Measurements from ENCODE around the gene HRH4. TPM values are rescaled to one million over a fixed set of nuclear protein-coding genes. Genes with fewer than 3 reads are reported as not detected.

HRH4 gene
- total and polyA plus RNA-seq, 7 experiments from 2014 or later, result 0.19 to 3.7 (median 0.47) TPM; not detected in 3

DNA sequence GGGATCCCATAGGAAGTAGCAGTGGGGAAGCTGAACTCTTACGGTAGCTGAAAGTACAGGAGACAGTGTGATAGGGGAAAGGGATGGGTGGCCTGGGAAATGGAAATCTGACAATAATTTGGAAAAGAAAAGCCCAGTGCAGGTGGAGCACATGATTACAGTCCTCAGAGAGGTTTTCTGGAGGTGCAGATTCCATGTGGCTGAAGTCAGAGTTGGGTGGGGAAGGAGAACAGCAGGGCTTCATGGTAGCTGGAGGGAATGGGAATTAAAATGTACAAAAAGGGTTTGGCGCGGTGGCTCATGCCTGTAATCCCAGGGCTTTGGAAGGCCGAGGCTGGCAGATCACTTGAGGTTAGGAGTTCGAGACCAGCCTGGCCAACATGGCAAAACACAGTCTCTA is 12.2 kb downstream of the HRH4 start:
- DNase-seq (no peak), ATAC-seq (no peak)
- no peak overlapping the region for H3K4me3 ChIP-seq (ENCODE audit: low read length)
- no peaks in the 10 kb centered on the region for H3K9me3 ChIP-seq (ENCODE audit: control insufficient read depth in 2 of 3, low read length in 3 of 3)
- H3K27ac ChIP-seq (ENCODE audit: low read depth, low read length), result no peak overlapping the region
- ChIA-PET POLR2A (no interaction called here), CTCF (interaction anchor here (0.8 kb wide), 1 partner anchor 14 kb away, joined by 4 read pairs; no protein-coding TSS in a partner anchor)
- Mint-ChIP-seq H3K27me3 (peaks cover 0 to 25% (median 5%) of the 10 kb centered on the region in 5 donors), H3K27ac (no peak overlapping the region), H3K36me3 (no peaks in the 10 kb centered on the region), H3K4me1 (peaks cover 0 to 17% (median 4%) of the 10 kb centered on the region in 7 donors), H3K4me3 (no peak overlapping the region), H3K9me3 (no peaks in the 10 kb centered on the region)
- H3K36me3 ChIP-seq (ENCODE audit: control insufficient read depth in 2 of 3, insufficient read depth in 3 of 3, low read length in 3 of 3), result no peaks in the 10 kb centered on the region
- intact Hi-C loops (cut with micrococcal nuclease), result no loop called here
- no peaks in the 10 kb centered on the region for H3K27me3 ChIP-seq (ENCODE audit: control insufficient read depth in 2 of 2, insufficient read depth in 2 of 2, low read length in 2 of 2)
- peaks cover 0 to 5% of the 10 kb centered on the region in 2 donors for H3K4me1 ChIP-seq (ENCODE audit: control insufficient read depth in 2 of 2, insufficient read depth in 2 of 2, low read length in 2 of 2)

- peaks cover 0 to 17% (median 4%) of the 10 kb centered on the region in 7 donors for H3K4me1 Mint-ChIP-seq
- H3K27ac Mint-ChIP-seq, result no peak overlapping the region
- no peaks in the 10 kb centered on the region for H3K36me3 Mint-ChIP-seq
- peaks cover 0 to 27% (median 6%) of the 10 kb centered on the region in 5 donors for H3K27me3 Mint-ChIP-seq
- H3K9me3 ChIP-seq (ENCODE audit: control insufficient read depth in 2 of 3, low read length in 3 of 3), result no peaks in the 10 kb centered on the region
- H3K9me3 Mint-ChIP-seq, result no peaks in the 10 kb centered on the region
- H3K27ac ChIP-seq (ENCODE audit: low read depth, low read length), result no peak overlapping the region
- CTCF ChIA-PET, result no interaction called here
- no peak overlapping the region for H3K4me3 ChIP-seq (ENCODE audit: low read length)
- H3K4me1 ChIP-seq (ENCODE audit: control insufficient read depth in 2 of 2, insufficient read depth in 2 of 2, low read length in 2 of 2), result peaks cover 0 to 5% of the 10 kb centered on the region in 2 donors
- DNase-seq (no peak), ATAC-seq (no peak)
- POLR2A ChIA-PET, result no interaction called here
- H3K4me3 Mint-ChIP-seq, result no peak overlapping the region
- no peaks in the 10 kb centered on the region for H3K36me3 ChIP-seq (ENCODE audit: control insufficient read depth in 2 of 3, insufficient read depth in 3 of 3, low read length in 3 of 3)
- intact Hi-C loops (cut with micrococcal nuclease), result no loop called here
- H3K27me3 ChIP-seq (ENCODE audit: control insufficient read depth in 2 of 2, insufficient read depth in 2 of 2, low read length in 2 of 2), result no peaks in the 10 kb centered on the region
Measured at GRCh38 chr18:24474406-24474805, 14.0 kb downstream of the HRH4 start.

- Histone ChIP-seq H3K36me3 (ENCODE audit: control insufficient read depth in 2 of 3, insufficient read depth in 3 of 3, low read length in 3 of 3) (no peaks in the 10 kb centered on the region), H3K9me3 (ENCODE audit: control insufficient read depth in 2 of 3, low read length in 3 of 3) (no peaks in the 10 kb centered on the region), H3K4me3 (ENCODE audit: low read length) (no peak overlapping the region), H3K4me1 (ENCODE audit: control insufficient read depth in 2 of 2, insufficient read depth in 2 of 2, low read length in 2 of 2) (peaks cover 0 to 5% of the 10 kb centered on the region in 2 donors), H3K27ac (ENCODE audit: low read depth, low read length) (no peak overlapping the region), H3K27me3 (ENCODE audit: control insufficient read depth in 2 of 2, insufficient read depth in 2 of 2, low read length in 2 of 2) (no peaks in the 10 kb centered on the region)
- Mint-ChIP-seq H3K27ac (peak overlapping the region in 1 of 9 donors; percentile 14), H3K36me3 (peaks cover 0 to 2% (median 0%) of the 10 kb centered on the region in 5 donors), H3K4me3 (no peak overlapping the region), H3K9me3 (peaks cover 0 to 4% (median 0%) of the 10 kb centered on the region in 11 donors), H3K27me3 (peaks cover 0 to 33% (median 6%) of the 10 kb centered on the region in 5 donors), H3K4me1 (peaks cover 0 to 17% (median 4%) of the 10 kb centered on the region in 7 donors)
- ATAC-seq (peak; percentile 27), DNase-seq (peak in 2 of 9 donors; percentile 1 to 4)
- intact Hi-C loops (cut with micrococcal nuclease), result no loop called here
- CTCF ChIA-PET, result no interaction called here
- POLR2A ChIA-PET, result no interaction called here
Measured at GRCh38 chr18:24475926-24476589, 15.6 kb downstream of the HRH4 start.

GRCh38 chr18:24479371-24479770 is 18.9 kb downstream of the HRH4 start:
- no peak overlapping the region for H3K27ac ChIP-seq (ENCODE audit: low read depth, low read length)
- no peaks in the 10 kb centered on the region for H3K27me3 ChIP-seq (ENCODE audit: control insufficient read depth in 2 of 2, insufficient read depth in 2 of 2, low read length in 2 of 2)
- no peaks in the 10 kb centered on the region for H3K9me3 ChIP-seq (ENCODE audit: control insufficient read depth in 2 of 3, low read length in 3 of 3)
- no peak overlapping the region for H3K27ac Mint-ChIP-seq
- peaks cover 3 to 29% (median 7%) of the 10 kb centered on the region in 5 donors for H3K27me3 Mint-ChIP-seq
- H3K9me3 Mint-ChIP-seq, result peaks cover 0 to 4% (median 0%) of the 10 kb centered on the region in 11 donors
- no peaks in the 10 kb centered on the region for H3K36me3 ChIP-seq (ENCODE audit: control insufficient read depth in 2 of 3, insufficient read depth in 3 of 3, low read length in 3 of 3)
- no peak for ATAC-seq
- no peak for DNase-seq
- POLR2A ChIA-PET, result no interaction called here
- H3K4me3 Mint-ChIP-seq, result no peak overlapping the region
- intact Hi-C loops (cut with micrococcal nuclease), result no loop called here
- peaks cover 0 to 11% (median 4%) of the 10 kb centered on the region in 7 donors for H3K4me1 Mint-ChIP-seq
- H3K4me3 ChIP-seq (ENCODE audit: low read length), result no peak overlapping the region
- CTCF ChIA-PET, result interaction anchor here (0.6 kb wide), 1 partner anchor 178 kb away, joined by 3 read pairs; no protein-coding TSS in a partner anchor
- H3K36me3 Mint-ChIP-seq, result peaks cover 0 to 4% (median 0%) of the 10 kb centered on the region in 5 donors
- peaks cover 0 to 5% of the 10 kb centered on the region in 2 donors for H3K4me1 ChIP-seq (ENCODE audit: control insufficient read depth in 2 of 2, insufficient read depth in 2 of 2, low read length in 2 of 2)

- no peak overlapping the region for H3K27ac Mint-ChIP-seq
Measured at GRCh38 chr18:24482821-24483220, 22.4 kb downstream of the HRH4 start.

DNA sequence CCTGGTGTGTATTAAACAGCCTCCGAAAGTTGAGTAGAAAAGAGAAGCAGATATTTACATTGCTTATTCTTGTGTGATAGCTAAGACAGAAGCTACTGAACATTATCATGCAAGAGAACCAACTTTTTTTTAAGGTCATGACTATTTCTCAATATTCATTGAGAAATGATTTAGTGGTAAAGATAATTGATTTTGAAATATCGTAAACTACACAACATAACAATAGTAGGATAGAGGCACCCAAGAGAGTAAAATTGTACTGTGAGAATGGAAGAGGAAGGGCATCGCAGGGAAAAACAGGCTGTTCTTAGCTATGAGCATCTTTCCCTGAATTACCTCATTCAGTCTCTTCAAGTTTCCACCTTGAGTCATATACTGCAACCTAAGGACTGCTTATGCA is 25.2 kb downstream of the HRH4 start:
- Histone ChIP-seq H3K4me1 (ENCODE audit: control insufficient read depth in 2 of 2, insufficient read depth in 2 of 2, low read length in 2 of 2) (peaks cover 0 to 7% of the 10 kb centered on the region in 2 donors), H3K27ac (ENCODE audit: low read depth, low read length) (no peak overlapping the region), H3K27me3 (ENCODE audit: control insufficient read depth in 2 of 2, insufficient read depth in 2 of 2, low read length in 2 of 2) (no peaks in the 10 kb centered on the region), H3K36me3 (ENCODE audit: control insufficient read depth in 2 of 3, insufficient read depth in 3 of 3, low read length in 3 of 3) (no peaks in the 10 kb centered on the region), H3K4me3 (ENCODE audit: low read length) (no peak overlapping the region), H3K9me3 (ENCODE audit: control insufficient read depth in 2 of 3, low read length in 3 of 3) (no peaks in the 10 kb centered on the region)
- Mint-ChIP-seq H3K27me3 (peaks cover 6 to 27% (median 17%) of the 10 kb centered on the region in 5 donors), H3K9me3 (peaks cover 0 to 1% (median 0%) of the 10 kb centered on the region in 11 donors), H3K36me3 (peaks cover 0 to 3% (median 0%) of the 10 kb centered on the region in 5 donors), H3K27ac (no peak overlapping the region), H3K4me3 (no peak overlapping the region), H3K4me1 (peaks cover 4 to 9% (median 4%) of the 10 kb centered on the region in 7 donors)
- ATAC-seq, result no peak
- DNase-seq, result no peak
- ChIA-PET CTCF (interaction anchor here (6.9 kb wide), 1 partner anchor 125 kb away, joined by 90 read pairs; no protein-coding TSS in a partner anchor), POLR2A (no interaction called here)
- intact Hi-C loops (cut with micrococcal nuclease), result loop anchor here (2.0 to 5.0 kb wide), 3 partner anchors 38 to 988 kb away; no protein-coding TSS in a partner anchor

More at GRCh38 chr18:24482821-24483220, 22.4 kb downstream of the HRH4 start:
- CTCF ChIA-PET, result no interaction called here
- Histone ChIP-seq H3K9me3 (ENCODE audit: control insufficient read depth in 2 of 3, low read length in 3 of 3) (no peaks in the 10 kb centered on the region), H3K27me3 (ENCODE audit: control insufficient read depth in 2 of 2, insufficient read depth in 2 of 2, low read length in 2 of 2) (no peaks in the 10 kb centered on the region), H3K4me3 (ENCODE audit: low read length) (no peak overlapping the region), H3K36me3 (ENCODE audit: control insufficient read depth in 2 of 3, insufficient read depth in 3 of 3, low read length in 3 of 3) (no peaks in the 10 kb centered on the region), H3K4me1 (ENCODE audit: control insufficient read depth in 2 of 2, insufficient read depth in 2 of 2, low read length in 2 of 2) (peaks cover 0 to 4% of the 10 kb centered on the region in 2 donors), H3K27ac (ENCODE audit: low read depth, low read length) (no peak overlapping the region)
- H3K27me3 Mint-ChIP-seq, result peaks cover 6 to 28% (median 12%) of the 10 kb centered on the region in 5 donors
- peaks cover 0 to 4% (median 0%) of the 10 kb centered on the region in 11 donors for H3K9me3 Mint-ChIP-seq
- H3K4me1 Mint-ChIP-seq, result peaks cover 0 to 4% (median 0%) of the 10 kb centered on the region in 7 donors
- intact Hi-C loops (cut with micrococcal nuclease), result no loop called here
- H3K36me3 Mint-ChIP-seq, result peaks cover 0 to 4% (median 0%) of the 10 kb centered on the region in 5 donors
- POLR2A ChIA-PET, result no interaction called here
- H3K4me3 Mint-ChIP-seq, result no peak overlapping the region
- no peak for ATAC-seq
- no peak for DNase-seq
